Sigmoid colon (tissue), 4 donors: ENCODE measurements around the gene MTNR1B.

Experiments used
- EP300 ChIP-seq, 4 donors: sonication (generic); formaldehyde crosslinking; IDR thresholded peaks; one replicate each; pipeline ENCODE4 v1.6.1; 2017; ENCODE audit warnings: antibody characterized with exemption in 4 of 4
- POLR2A ChIP-seq, 2 donors: fragments of 450-650 bp; IDR thresholded peaks; one replicate each; pipeline ENCODE4 v1.6.1; 2016; ENCODE audit warnings: antibody characterized with exemption in 2 of 2, mild to moderate bottlenecking in 2 of 2, moderate library complexity in 2 of 2
- POLR2AphosphoS5 ChIP-seq, 4 donors: sonication (generic); formaldehyde crosslinking; IDR thresholded peaks; one replicate each; pipeline ENCODE4 v1.6.1; 2017; ENCODE audit warnings: antibody characterized with exemption in 4 of 4
- TF ChIP-seq, protein P1 (sequence below), 4 experiments: fragments of 450-650 bp in 3 of 4; fragments of 200-600 bp in 1 of 4; IDR thresholded peaks; one replicate each; pipeline ENCODE4 v1.5.1; 2016 to 2019; ENCODE audit warnings: antibody characterized with exemption in 4 of 4, mild to moderate bottlenecking in 3 of 4, moderate library complexity in 2 of 4

DNA sequence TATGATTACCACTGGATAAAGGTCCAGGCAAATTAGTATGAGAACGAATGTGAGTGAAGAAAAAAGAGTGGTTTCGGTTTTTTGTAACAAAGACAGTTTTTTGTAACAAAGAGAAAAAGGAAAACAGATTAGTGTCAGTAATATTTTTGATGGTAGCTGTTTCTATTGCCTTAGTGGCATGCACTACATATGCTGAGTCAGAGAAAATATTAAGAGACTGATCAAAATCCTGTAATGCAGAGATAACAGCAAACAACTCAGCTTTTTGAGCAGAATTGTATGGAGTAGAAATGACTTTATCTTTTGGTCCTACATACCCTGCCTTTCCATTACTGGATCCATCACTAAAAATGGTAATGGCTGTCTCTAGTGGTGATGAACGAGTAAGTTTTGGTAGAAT is 22.7 kb upstream of the MTNR1B start:
- TF ChIP-seq, protein P1, sequence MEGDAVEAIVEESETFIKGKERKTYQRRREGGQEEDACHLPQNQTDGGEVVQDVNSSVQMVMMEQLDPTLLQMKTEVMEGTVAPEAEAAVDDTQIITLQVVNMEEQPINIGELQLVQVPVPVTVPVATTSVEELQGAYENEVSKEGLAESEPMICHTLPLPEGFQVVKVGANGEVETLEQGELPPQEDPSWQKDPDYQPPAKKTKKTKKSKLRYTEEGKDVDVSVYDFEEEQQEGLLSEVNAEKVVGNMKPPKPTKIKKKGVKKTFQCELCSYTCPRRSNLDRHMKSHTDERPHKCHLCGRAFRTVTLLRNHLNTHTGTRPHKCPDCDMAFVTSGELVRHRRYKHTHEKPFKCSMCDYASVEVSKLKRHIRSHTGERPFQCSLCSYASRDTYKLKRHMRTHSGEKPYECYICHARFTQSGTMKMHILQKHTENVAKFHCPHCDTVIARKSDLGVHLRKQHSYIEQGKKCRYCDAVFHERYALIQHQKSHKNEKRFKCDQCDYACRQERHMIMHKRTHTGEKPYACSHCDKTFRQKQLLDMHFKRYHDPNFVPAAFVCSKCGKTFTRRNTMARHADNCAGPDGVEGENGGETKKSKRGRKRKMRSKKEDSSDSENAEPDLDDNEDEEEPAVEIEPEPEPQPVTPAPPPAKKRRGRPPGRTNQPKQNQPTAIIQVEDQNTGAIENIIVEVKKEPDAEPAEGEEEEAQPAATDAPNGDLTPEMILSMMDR (IDR thresholded peaks at IDR 0.05) = no peak
- TF ChIP-seq POLR2A (IDR thresholded peaks at IDR 0.05) (no peak), POLR2AphosphoS5 (IDR thresholded peaks at IDR 0.05) (no peak), EP300 (IDR thresholded peaks at IDR 0.05) (no peak)
